HL-60 (cell line): Measurements from ENCODE around the gene ROCK2.

Experiments
- CTCF ChIP-seq: IDR thresholded peaks from one replicate; pipeline ENCODE4 v1.5.1; 2011; ENCODE audit warnings: low read length, control low read depth, inconsistent platforms; ENCODE audit not compliant: insufficient read depth
- POLR2AphosphoS5 ChIP-seq: IDR thresholded peaks from 2 replicates; pipeline ENCODE4 v1.6.1; 2012; ENCODE audit warnings: low read depth

GRCh38 chr2:11146076-11146475 is 198.4 kb downstream of the ROCK2 start:
- TF ChIP-seq POLR2AphosphoS5, result no peak
- no peak for TF ChIP-seq CTCF
